Panc1 (cell line): ENCODE results near the gene HEXD. TPM values are rescaled to one million over a fixed set of nuclear protein-coding genes. Genes with fewer than 3 reads are reported as not detected.

Experiments used
- ATAC-seq: fragments of 200-7000 bp; cut with Tn5 transposase; 2 replicates; pipeline ENCODE4 v1.9.1; 2020; ENCODE audit warnings: mild to moderate bottlenecking, moderate library complexity
- BruUV-seq: library from RNA; stranded (reverse); fragments of 400-500 nt; replicated peaks from 2 replicates; lab custom pipeline; 2021; lab: Mats Ljungman, UMichigan
- CTCF ChIA-PET: fragments of 300-600 bp; sonication (Branson Sonifier 250); formaldehyde crosslinking; loops from one replicate; lab custom pipeline; 2022; ENCODE audit warnings: antibody characterized with exemption; lab: Charles Lee
- POLR2A ChIA-PET: fragments of 300-600 bp; sonication (Branson Sonifier 250); formaldehyde crosslinking; loops from one replicate; lab custom pipeline; 2022; ENCODE audit warnings: antibody characterized with exemption; lab: Charles Lee
- DNase-seq: peaks from one replicate; pipeline ENCODE4 v3.0.0-alpha.2; 2010; ENCODE audit warnings: low read depth, low spot score
- H3K27ac ChIP-seq: 2 replicates; pipeline ENCODE4 v1.5.1; 2011; ENCODE audit warnings: mild to moderate bottlenecking, low read length, inconsistent platforms
- H3K27me3 ChIP-seq: fragments of 200-500 bp; sonication (Bioruptor generic); 2 replicates; pipeline ENCODE4 v1.6.0; 2014; ENCODE audit warnings: low read length, inconsistent platforms; ENCODE audit not compliant: control insufficient read depth, insufficient read depth
- H3K36me3 ChIP-seq: fragments of 200-500 bp; sonication (Bioruptor generic); 2 replicates; pipeline ENCODE4 v1.5.1; 2014; ENCODE audit warnings: inconsistent platforms, mild to moderate bottlenecking, low read length, moderate library complexity; ENCODE audit not compliant: control insufficient read depth, insufficient read depth
- H3K4me1 ChIP-seq: 2 replicates; pipeline ENCODE4 v1.5.1; 2011; ENCODE audit warnings: inconsistent platforms, mild to moderate bottlenecking, low read length, moderate library complexity; ENCODE audit not compliant: control insufficient read depth, insufficient read depth
- H3K4me3 ChIP-seq, 2 experiments: 2 replicates each; pipeline ENCODE4 v1.5.1; 2011 to 2012; ENCODE audit warnings: low read depth in 2 of 2, low read length in 2 of 2, mild to moderate bottlenecking in 2 of 2, inconsistent platforms in 1 of 2, moderate library complexity in 1 of 2
- H3K9me3 ChIP-seq: fragments of 200-500 bp; sonication (Bioruptor generic); 2 replicates; pipeline ENCODE4 v1.5.1; 2014; ENCODE audit warnings: low read depth, mild to moderate bottlenecking, inconsistent platforms, low read length, moderate library complexity; ENCODE audit not compliant: control insufficient read depth, insufficient read depth
- CTCF ChIP-seq: fragments of 450-650 bp; IDR thresholded peaks from 2 replicates; pipeline ENCODE4 v1.5.1; 2017; ENCODE audit warnings: mild to moderate bottlenecking
- POLR2AphosphoS5 ChIP-seq: IDR thresholded peaks from 2 replicates; pipeline ENCODE4 v1.6.1; 2012; ENCODE audit warnings: mild to moderate bottlenecking, low read depth, low read length, moderate library complexity
- REST ChIP-seq, 2 experiments: IDR thresholded peaks; 2 replicates each; pipeline ENCODE4 v1.6.1; 2011 to 2012; ENCODE audit warnings: low read depth in 2 of 2, control low read depth in 1 of 2, low read length in 1 of 2, mild to moderate bottlenecking in 1 of 2, moderate library complexity in 1 of 2; ENCODE audit not compliant: insufficient read depth in 1 of 2
- SIN3A ChIP-seq: IDR thresholded peaks from 2 replicates; pipeline ENCODE4 v1.6.1; 2012; ENCODE audit warnings: low read depth, mild to moderate bottlenecking, low read length, moderate library complexity, borderline replicate concordance; ENCODE audit not compliant: insufficient read depth
- TCF7L2 ChIP-seq: IDR thresholded peaks from 2 replicates; pipeline ENCODE4 v1.6.1; 2011; ENCODE audit warnings: mild to moderate bottlenecking, low read depth, low read length, inconsistent platforms
- in situ Hi-C: cut with HindIII; loops from 2 replicates; pipeline ENCODE4 v1.10.0; 2016; ENCODE audit warnings: low sequenced_read_pairs, low pct_unique_long_range_greater_than_20kb
- intact Hi-C: fragments of 100-400 bp; cut with micrococcal nuclease; formaldehyde crosslinking; loops from one replicate; pipeline ENCODE4 v1.10.0; 2022; ENCODE audit not compliant: unreplicated experiment
- total RNA-seq: library from RNA; stranded (reverse); gene quantifications from one replicate; pipeline ENCODE4 v1.2.1, GENCODE V29; 2021; ENCODE audit not compliant: unreplicated experiment

HEXD gene
- total RNA-seq, 1 experiment from 2014 or later = 25.6 TPM

- peak; percentile 40 for ATAC-seq
- intact Hi-C loops = no loop called here
- in situ Hi-C loops = no loop called here
- Histone ChIP-seq H3K4me3 (no peak overlapping the region), H3K36me3 (no peaks in the 10 kb centered on the region), H3K27ac (no peak overlapping the region), H3K9me3 (no peaks in the 10 kb centered on the region), H3K4me1 (peaks cover 11% of the 10 kb centered on the region; the same call in 1 of the 2 replicates), H3K27me3 (no peaks in the 10 kb centered on the region)
- DNase-seq = no peak
- POLR2A ChIA-PET = no interaction called here
- CTCF ChIA-PET = no interaction called here
- BruUV-seq = no TSS peak
- TF ChIP-seq CTCF = no peak
- no peak for TF ChIP-seq TCF7L2
- no peak for TF ChIP-seq REST (IDR thresholded peaks at IDR 0.05; ENCODE audit: insufficient read depth in 1 of 2, low read depth in 2 of 2, low read length in 1 of 2)
- 0 out of 2 replicates have a peak, but pooled peaks have one; percentile 10 for TF ChIP-seq POLR2AphosphoS5
- TF ChIP-seq SIN3A = 0 out of 2 replicates have a peak, but pooled peaks have one; percentile 2
Measured at GRCh38 chr17:82441691-82442487, 23.7 kb downstream of the HEXD start.

GRCh38 chr17:82442643-82443464 lies 24.7 kb downstream of the HEXD start:
- ChIA-PET POLR2A (no interaction called here), CTCF (no interaction called here)
- no peak; the same call in 1 of the 2 replicates for ATAC-seq
- H3K36me3 ChIP-seq = no peaks in the 10 kb centered on the region
- peaks cover 11% of the 10 kb centered on the region; the same call in 1 of the 2 replicates for H3K4me1 ChIP-seq
- BruUV-seq = TSS peak; percentile 87
- intact Hi-C loops = no loop called here
- TF ChIP-seq SIN3A (no peak), REST (IDR thresholded peaks at IDR 0.05; ENCODE audit: insufficient read depth in 1 of 2, low read depth in 2 of 2, low read length in 1 of 2) (no peak)
- no peak overlapping the region for H3K27ac ChIP-seq
- no peaks in the 10 kb centered on the region for H3K9me3 ChIP-seq
- no peak for DNase-seq
- no peak overlapping the region for H3K4me3 ChIP-seq
- H3K27me3 ChIP-seq = no peaks in the 10 kb centered on the region
- in situ Hi-C loops = no loop called here
